Muscle of back (tissue), 11 donors: Measurements from ENCODE around the gene HIPK2. TPM values are rescaled to one million over a fixed set of nuclear protein-coding genes. Genes with fewer than 3 reads are reported as not detected.

Experiments
- DNase-seq, 3 donors: peaks; one replicate each; pipeline versions ENCODE4 v3.0.0 to v3.0.0-alpha.2; 2013
- polyA plus RNA-seq, 10 donors: library from polyadenylated mRNA; unstranded; fragments of 120-200 nt; gene quantifications; one replicate each; pipeline ENCODE4 v1.2.1, GENCODE V29; 2013; ENCODE audit not compliant: insufficient read length in 10 of 10

HIPK2 gene
- polyA plus RNA-seq, 10 donors, result 8.2 to 13.3 (median 11.9) TPM

DNA sequence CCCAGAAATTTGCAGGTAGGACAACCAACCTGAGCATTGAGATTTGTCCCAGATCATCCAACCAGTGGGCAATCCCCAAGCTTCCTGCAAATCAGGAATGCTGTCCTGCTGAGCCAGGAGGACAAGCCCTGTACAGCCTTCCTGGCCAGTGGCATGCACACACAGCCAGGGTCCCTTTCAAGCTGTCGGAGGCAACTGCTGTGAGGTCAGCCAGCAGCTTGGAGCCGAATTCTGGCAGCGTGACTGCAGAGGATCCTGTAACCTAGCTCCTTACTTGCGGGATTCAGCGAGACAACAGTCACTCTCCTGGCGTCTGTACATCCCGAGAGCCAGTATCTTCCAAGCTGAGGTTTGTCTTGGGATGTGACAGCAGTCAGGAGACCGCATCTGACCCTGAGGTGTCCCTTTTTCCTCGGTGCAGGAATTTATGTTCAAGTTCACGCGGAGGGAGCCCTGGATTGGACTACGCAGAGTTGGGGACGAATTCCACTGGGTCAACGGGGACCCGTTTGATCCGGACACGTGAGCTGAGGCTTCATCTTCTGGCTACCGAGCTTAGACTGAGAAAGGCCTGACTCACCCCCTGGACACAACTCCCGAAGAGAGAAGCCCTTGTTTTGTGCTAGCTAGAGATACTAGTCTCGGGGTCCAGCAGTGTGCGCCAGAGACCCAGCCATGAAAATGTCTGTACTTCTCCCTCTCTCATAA lies 236.0 kb downstream of the HIPK2 start:
- DNase-seq, result peak in 1 of 3 donors; percentile 57

DNA sequence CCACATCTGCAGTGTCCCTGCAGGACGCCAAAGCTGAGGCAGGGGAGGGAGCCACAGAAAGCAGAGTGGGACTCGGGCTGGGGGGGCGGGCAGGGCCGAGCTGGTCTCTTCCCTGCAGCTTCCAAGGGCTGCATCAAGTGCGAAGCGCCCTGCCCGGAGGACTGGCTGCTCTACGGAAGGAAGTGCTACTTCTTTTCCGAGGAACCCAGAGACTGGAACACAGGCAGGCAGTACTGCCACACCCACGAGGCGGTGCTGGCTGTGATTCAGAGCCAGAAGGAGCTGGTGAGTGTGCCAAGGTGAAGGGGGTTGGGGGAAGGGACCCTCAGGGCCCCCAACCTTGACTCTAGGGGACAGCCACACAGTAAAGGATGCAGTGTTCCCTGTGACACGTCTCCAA lies 237.6 kb downstream of the HIPK2 start:
- no peak for DNase-seq

GRCh38 chr7:139538881-139539635 lies 238.7 kb downstream of the HIPK2 start:
- peak; percentile 82 to 94 (median 86) for DNase-seq

DNA sequence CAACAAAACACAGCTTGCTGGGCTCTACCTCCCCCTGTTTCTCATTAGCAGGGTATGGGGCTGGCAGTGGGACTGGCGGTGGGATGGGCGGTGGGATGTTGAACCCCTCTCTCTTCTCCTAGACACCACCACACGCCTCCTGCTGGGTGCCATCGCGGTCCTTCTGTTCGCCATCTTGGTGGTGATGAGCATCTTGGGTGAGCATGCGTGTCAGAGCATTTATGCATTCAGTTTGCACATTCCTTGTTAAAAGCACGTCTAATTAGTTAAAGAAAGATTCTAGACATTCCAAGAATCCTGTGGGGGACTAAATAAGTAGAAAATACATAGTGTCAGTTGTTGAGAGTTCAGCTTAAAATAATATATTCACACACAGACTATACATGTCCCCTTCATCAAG lies 241.6 kb downstream of the HIPK2 start:
- DNase-seq, result no peak

- DNase-seq, result no peak
Observed at GRCh38 chr7:139534966-139535651, 242.7 kb downstream of the HIPK2 start.

DNA sequence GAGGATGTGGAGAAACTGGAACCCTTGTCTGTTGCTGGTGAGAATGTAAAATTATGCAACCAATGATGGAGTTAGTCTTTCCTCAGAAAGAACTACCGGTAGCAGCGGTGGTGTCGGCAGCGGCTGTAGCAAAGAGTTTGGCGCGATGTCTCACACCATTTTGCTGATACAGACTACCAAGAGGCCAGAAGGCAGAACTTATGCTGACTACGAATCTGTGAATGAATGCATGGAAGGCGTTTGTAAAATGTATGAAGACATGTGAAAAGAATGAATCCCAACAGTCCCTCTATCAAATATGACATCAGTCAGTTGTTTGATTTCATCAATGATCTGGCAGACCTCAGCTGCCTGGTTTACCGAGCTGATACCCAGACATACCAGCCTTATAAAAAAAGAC lies 243.7 kb downstream of the HIPK2 start:
- DNase-seq, result no peak

GRCh38 chr7:139532636-139533155 lies 245.1 kb downstream of the HIPK2 start:
- DNase-seq, result no peak

- DNase-seq, result no peak
Observed at GRCh38 chr7:139531094-139531493, 246.7 kb downstream of the HIPK2 start.

GRCh38 chr7:139526578-139527544 lies 250.9 kb downstream of the HIPK2 start:
- peak in 1 of 3 donors; percentile 68 for DNase-seq

GRCh38 chr7:139525750-139526149 lies 252.0 kb downstream of the HIPK2 start:
- no peak for DNase-seq

DNA sequence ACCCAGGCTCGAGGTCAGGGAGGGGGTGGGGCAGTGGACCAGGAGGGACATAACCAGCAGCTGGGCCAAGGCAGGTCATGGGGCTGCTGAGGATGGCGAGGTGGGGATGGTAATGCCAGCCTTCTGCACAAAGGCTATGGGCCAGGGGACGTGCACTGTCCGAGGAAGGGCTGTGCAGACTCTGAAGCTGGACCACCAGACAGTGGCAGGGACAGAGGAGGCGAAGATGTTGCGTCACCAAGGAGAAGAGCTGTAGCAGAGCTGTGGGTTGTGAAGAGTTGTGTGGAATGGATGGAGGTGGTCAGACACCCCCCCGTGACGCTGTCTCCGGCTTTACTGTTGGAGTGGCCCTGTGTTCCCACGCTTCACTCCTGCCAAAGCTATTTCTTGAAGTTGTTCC lies 252.6 kb downstream of the HIPK2 start:
- no peak for DNase-seq

- no peak for DNase-seq
Observed at GRCh38 chr7:139523968-139524815, 253.6 kb downstream of the HIPK2 start.

DNA sequence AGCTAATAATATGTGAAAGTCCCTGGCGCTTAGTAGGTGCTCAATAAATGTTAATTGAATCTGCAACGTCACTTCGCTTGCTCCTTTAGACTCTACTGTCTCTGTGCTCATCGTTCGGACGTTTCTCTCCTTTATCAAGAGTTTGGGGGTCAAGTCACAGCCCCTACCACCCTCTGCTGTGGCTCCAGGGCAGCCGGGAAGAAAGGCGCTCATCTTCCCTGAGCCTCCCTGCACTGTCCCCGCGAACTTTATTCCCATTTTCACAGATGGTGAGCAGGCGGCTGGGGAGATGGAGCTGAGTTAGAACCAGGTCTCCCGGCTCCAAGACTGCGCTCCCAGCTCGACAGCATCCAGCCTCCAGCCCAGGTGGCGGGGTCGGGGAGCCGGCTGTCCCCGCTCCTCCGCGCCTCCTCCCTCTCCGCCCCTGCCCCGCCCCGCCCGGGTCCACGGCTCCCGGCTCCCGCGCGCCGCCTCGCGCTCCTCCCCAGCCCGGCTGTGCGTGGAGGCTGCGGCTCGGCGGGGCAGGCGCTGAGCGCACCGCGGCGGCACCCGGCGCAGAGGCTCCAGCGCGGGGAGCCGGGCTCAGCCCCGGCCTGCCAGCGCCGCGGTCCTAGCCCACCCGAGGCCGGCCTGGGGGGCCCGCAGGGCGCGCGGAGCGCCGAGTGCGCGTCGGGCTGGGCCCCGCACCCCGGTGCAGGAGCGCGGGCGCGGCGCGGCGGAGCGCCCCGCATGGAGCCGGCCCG lies 254.4 kb downstream of the HIPK2 start, which contains the start of gene CLEC2L:
TSS of gene CLEC2L (plus strand) at position 487 of the 743 bp plus-strand sequence. CDS start at position 730, 243 bp downstream.
- DNase-seq, result peak in 1 of 3 donors; percentile 64

GRCh38 chr7:139522830-139523198 lies 255.0 kb downstream of the HIPK2 start:
- no peak for DNase-seq

GRCh38 chr7:139521439-139521838 lies 256.4 kb downstream of the HIPK2 start:
- no peak for DNase-seq

- DNase-seq, result no peak
Observed at GRCh38 chr7:139515266-139515665, 262.5 kb downstream of the HIPK2 start.
